ENCODE data around the gene NELL1.
"Not testable (repeated sequence)": the region's sequence is repeated elsewhere in the genome, so short reads cannot be mapped to it uniquely, and the experiment has no call there.

Gene NELL1

GRCh38 chr11:21268036-21268435 lies 598.6 kb downstream of the NELL1 start:
- DNase-seq (ENCODE audit: extremely low spot score, insufficient read length, low read depth), result no peak
- no peak for FAIRE-seq

DNA sequence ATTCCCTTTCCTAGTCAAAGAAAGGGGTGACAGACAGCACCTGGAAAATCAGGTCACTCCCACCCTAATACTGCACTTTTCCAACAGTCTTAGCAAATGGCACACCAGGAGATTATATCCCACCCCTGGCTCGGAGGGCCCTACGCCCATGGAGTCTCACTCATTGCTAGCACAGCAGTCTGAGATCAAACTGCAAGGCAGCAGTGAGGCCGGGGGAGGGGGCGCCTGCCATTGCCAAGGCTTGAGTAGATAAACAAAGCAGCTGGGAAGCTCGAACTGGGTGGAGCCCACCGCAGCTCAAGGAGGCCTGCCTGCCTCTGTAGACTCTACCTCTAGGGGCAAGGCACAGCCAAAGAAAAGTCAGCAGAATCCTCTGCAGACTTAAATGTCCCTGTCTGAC lies 602.8 kb downstream of the NELL1 start:
- DNase-seq (ENCODE audit: extremely low spot score, insufficient read length, low read depth); FAIRE-seq: not testable (repeated sequence)

DNA sequence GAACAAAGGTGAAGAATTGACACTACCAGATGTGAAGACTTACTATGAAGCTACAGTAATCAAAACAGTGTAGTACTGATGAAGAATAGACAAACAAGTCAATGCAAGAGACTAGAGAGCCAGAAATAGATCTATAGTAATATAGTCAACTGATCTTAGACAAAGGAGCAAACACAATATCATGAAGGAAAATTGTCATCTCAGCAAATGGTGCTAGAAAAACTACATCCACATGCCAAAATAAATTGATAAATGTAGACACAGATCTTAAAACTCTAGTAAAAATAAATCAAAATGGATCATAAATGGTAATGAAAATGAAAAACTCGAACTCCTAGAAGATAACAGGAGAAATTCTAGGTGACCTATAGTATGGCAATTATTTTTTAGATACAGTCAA lies 609.5 kb downstream of the NELL1 start:
- DNase-seq (ENCODE audit: extremely low spot score, insufficient read length, low read depth) (no peak), FAIRE-seq (no peak)

GRCh38 chr11:21285104-21285503 lies 615.7 kb downstream of the NELL1 start:
- FAIRE-seq (no peak), DNase-seq (ENCODE audit: extremely low spot score, insufficient read length, low read depth) (no peak)

- FAIRE-seq, result no peak
- DNase-seq (ENCODE audit: extremely low spot score, insufficient read length, low read depth), result no peak
Observed at GRCh38 chr11:21289686-21290085, 620.3 kb downstream of the NELL1 start.

DNA sequence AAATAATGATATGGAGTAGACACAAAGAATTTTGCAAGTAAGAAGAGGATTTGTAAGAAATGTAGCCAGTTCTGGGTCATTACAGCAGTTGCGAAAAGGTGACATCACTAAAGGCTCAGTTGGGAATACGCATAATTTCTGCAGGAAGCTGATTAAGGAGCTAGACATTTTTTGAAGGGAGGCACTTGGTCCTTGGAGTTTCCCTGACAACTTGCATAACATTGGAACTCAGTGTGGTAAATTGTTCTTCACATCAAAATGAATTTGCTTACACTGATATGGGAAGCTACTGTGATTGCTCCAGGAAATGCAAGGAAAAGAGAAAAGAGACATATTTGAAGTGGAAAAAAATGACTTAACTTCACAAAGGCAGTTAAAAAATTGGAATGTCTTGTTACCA lies 626.1 kb downstream of the NELL1 start:
- FAIRE-seq (no peak), DNase-seq (ENCODE audit: extremely low spot score, insufficient read length, low read depth) (no peak)

DNA sequence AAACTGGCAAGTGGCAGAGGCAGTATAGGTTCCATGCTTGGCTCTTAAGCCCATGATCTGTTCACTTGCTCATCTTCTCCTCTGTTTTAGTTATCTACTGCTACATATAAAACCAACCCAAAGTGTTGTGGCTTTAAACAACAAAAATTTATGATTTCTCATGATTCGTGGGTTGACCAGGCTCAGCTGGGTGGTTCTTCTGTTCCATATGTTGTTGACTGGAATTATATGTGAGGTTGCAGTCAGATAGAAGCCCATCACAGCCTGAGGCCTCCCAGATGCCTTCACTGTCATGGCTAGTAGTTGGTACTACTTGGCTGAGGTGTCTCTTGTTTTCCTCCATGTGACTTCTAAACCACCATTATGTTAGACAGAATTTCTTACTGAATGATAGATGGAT lies 632.6 kb downstream of the NELL1 start:
- no peak for FAIRE-seq

GRCh38 chr11:21306739-21307358 lies 637.5 kb downstream of the NELL1 start:
- FAIRE-seq (no peak), DNase-seq (ENCODE audit: extremely low spot score, insufficient read length, low read depth) (no peak)

More for the DNA sequence above, 632.6 kb downstream of the NELL1 start:
- DNase-seq (ENCODE audit: extremely low spot score, insufficient read length, low read depth), result no peak

DNA sequence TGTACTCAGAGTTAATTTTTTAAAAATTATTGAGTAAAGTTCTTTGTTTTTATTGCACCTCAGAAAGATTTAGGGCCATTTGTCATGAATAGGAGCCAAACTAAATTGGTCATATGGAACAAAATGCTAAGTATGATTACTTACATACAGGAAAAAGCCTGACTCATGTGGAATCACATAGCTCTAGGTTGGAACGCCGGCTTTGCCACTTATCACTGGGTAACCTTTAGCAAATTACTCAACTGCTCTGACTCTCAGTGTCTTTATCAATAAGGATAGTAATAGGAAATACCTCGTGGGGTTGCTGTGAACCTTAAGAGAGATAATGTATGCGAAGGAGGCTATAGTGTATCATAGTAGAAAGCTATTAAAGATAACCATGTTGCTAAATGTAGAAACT lies 638.5 kb downstream of the NELL1 start:
- DNase-seq (ENCODE audit: extremely low spot score, insufficient read length, low read depth) (no peak), FAIRE-seq (no peak)

GRCh38 chr11:21316591-21316990 lies 647.2 kb downstream of the NELL1 start:
- no peak for FAIRE-seq
- DNase-seq (ENCODE audit: extremely low spot score, insufficient read length, low read depth), result no peak

DNA sequence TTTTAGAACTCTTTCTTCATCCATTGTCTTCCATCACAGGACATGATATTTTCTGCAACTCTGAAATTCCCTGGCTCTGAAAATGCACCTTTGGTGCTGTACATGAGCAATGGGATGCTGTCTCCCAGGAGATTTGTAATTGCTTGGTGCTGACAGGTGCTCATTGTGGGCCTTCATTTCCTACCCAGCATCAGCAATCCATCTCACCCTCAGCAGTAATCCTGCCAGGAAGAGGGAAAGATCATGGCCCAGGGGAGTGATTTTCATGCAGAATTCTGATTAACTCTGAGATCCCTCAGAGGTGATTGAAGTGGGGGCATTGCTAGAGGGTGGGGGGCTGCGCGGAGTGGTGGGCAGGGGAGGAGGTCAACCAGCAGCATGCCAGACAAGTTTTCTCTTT lies 651.7 kb downstream of the NELL1 start:
- no peak for FAIRE-seq

GRCh38 chr11:21321530-21321929 lies 652.1 kb downstream of the NELL1 start:
- DNase-seq (ENCODE audit: extremely low spot score, insufficient read length, low read depth), result no peak
- no peak for FAIRE-seq

More for the DNA sequence above, 651.7 kb downstream of the NELL1 start:
- no peak for DNase-seq (ENCODE audit: extremely low spot score, insufficient read length, low read depth)

- DNase-seq (ENCODE audit: extremely low spot score, insufficient read length, low read depth) (no peak), FAIRE-seq (no peak)
Observed at GRCh38 chr11:21323617-21324016, 654.2 kb downstream of the NELL1 start.

- no peak for DNase-seq (ENCODE audit: extremely low spot score, insufficient read length, low read depth)
- FAIRE-seq, result no peak
Observed at GRCh38 chr11:21343204-21343603, 673.8 kb downstream of the NELL1 start.

DNA sequence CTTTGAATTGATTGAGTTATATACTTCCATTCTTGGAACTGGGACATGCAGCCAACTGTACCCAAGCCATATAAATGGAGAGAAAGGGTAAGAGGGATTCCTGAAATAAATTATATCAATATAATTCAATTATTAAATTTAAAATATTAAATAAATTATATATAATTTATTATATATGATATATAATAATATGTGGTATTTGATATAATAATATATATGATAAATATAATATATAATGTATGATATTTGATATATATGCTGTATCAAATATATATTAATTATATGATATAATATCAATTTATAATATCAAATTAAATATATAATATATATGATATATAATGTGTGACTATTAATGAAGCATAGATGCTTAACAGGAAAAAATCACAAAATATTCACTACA lies 677.0 kb downstream of the NELL1 start:
- FAIRE-seq, result no peak

DNA sequence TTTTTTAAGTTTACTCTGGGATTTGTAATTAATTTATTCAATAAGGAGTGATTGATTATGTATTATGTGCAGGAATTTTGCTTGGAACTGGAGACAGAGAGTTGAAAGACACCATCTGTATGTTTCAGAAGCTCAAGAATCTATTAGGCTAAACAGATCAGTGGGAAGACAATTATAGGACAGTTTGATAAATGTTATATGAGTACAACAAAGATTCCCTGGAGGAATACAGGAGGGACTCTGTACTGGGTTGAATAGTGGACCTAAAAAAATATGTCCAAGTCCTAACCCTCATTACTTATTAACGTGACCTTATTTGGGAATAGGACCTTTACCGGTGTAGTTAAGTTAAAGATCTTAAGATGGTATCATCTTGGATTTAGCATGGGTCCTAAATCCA lies 681.2 kb downstream of the NELL1 start:
- DNase-seq (ENCODE audit: extremely low spot score, insufficient read length, low read depth) (no peak), FAIRE-seq (no peak)

More for the DNA sequence above, 677.0 kb downstream of the NELL1 start:
- DNase-seq (ENCODE audit: extremely low spot score, insufficient read length, low read depth), result no peak

DNA sequence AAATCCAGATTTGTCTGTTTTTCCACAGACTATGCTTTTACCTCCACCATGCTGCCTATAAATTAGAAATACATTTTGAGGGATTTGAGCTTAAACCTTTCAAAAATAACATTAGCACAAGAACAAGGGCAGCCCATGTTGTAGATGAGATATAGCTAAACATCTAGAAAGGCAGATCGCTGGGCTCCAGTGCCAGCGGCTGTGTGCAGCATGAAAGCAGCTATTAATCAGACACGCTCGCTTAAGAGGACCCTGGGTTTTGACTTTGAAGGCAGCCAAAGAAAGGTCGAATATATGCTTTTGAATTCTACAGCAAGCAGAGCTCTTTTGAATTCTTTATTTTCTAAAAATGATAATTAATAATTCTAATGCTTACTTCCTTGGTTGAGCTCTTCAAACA lies 684.0 kb downstream of the NELL1 start:
- DNase-seq (ENCODE audit: extremely low spot score, insufficient read length, low read depth) (no peak), FAIRE-seq (no peak)

- DNase-seq (ENCODE audit: extremely low spot score, insufficient read length, low read depth), result no peak
- FAIRE-seq, result no peak
Observed at GRCh38 chr11:21364866-21365624, 695.7 kb downstream of the NELL1 start.

GRCh38 chr11:21369947-21370346 lies 700.6 kb downstream of the NELL1 start:
- no peak for FAIRE-seq
- DNase-seq (ENCODE audit: extremely low spot score, insufficient read length, low read depth), result no peak

DNA sequence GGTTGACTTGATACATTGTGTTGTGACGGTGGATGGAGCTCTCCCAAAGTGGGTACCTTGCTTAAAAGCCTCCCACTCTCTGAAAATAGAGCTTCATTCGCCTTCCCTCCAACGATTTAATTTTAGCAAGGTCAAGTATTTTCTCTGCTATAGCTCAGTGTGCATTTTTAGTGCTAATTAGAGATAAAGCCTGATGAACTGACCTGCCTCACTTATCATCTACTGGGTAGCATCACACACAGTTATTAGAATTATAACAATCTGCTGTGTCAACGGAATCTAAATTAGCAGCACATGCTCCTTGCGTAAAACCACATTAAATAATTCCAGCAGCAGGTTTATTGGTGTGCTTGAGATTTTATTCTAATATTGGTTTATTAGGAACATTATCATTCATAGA lies 701.7 kb downstream of the NELL1 start:
- FAIRE-seq (no peak), DNase-seq (ENCODE audit: extremely low spot score, insufficient read length, low read depth) (no peak)

DNA sequence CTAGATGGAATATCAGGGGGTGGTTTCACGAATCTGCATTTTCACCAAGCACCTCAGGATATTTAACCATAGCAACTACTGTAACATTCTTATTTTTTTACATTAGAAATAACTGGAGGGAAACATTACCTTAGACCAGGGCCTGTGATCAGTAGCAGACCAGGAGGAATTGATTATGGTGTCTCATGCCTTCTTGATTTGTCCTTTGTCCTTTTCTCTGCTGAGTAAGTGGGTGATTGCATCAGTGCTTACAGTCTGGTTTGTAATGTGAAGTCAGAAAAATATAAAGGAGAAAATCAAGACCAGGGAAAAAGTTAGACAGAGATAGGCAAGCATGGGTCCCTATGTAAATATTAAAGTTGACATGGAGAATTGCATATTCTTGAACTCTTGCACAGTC lies 703.3 kb downstream of the NELL1 start:
- FAIRE-seq (no peak), DNase-seq (ENCODE audit: extremely low spot score, insufficient read length, low read depth) (no peak)

- DNase-seq (ENCODE audit: extremely low spot score, insufficient read length, low read depth), result no peak
- FAIRE-seq, result no peak
Observed at GRCh38 chr11:21374376-21374775, 705.0 kb downstream of the NELL1 start.
